ENCODE data around the gene MTUS2. TPM values are rescaled to one million over a fixed set of nuclear protein-coding genes. Genes with fewer than 3 reads are reported as not detected.

The MTUS2 gene
- total and polyA plus RNA-seq, 2 donors (not counting 3 experiments of a cell fraction or from before 2014, with no cell fraction given): not detected

DNA sequence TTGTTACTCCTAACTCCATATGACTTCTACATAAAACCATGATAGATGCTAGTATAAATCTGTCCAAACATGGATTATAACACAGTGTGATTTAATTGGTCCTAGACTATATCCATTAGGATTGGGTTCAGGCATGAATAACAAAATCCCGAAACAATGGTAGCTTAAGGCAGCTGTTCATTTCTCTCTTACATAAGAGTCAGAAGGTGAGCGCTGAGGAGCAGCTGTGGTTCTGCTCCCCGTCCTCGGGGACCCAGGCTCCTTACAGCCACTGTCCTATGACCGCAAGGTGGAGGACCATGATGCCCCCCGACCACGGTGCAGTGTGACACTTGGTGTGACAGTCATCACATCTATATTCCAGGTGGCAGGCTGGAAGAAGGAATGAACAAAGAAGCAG lies 629.6 kb downstream of the MTUS2 start:
- TF ChIP-seq, protein P1, sequence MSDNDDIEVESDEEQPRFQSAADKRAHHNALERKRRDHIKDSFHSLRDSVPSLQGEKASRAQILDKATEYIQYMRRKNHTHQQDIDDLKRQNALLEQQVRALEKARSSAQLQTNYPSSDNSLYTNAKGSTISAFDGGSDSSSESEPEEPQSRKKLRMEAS (IDR thresholded peaks at IDR 0.05; ENCODE audit: insufficient read depth, insufficient read length): no peak
- TF ChIP-seq GATA2 (IDR thresholded peaks at IDR 0.05; ENCODE audit: insufficient read depth, insufficient read length, low read depth, low read length) (no peak), MYC (IDR thresholded peaks at IDR 0.05; ENCODE audit: low read depth, low read length) (no peak), POLR2A (IDR thresholded peaks at IDR 0.05; ENCODE audit: low read depth, low read length) (no peak), POLR2AphosphoS5 (IDR thresholded peaks at IDR 0.05; ENCODE audit: insufficient read depth, low read depth, low read length) (no peak), JUN (IDR thresholded peaks at IDR 0.05; ENCODE audit: borderline replicate concordance, insufficient read depth, insufficient read length, low read depth) (no peak), FOS (IDR thresholded peaks at IDR 0.05; ENCODE audit: borderline replicate concordance, insufficient read depth, low read length) (no peak)
- Histone ChIP-seq H3K9ac (replicated peaks; ENCODE audit: extremely low read depth, insufficient read depth, low read length) (no peak overlapping the region), H3K4me2 (ENCODE audit: insufficient read depth, low read length) (no peak overlapping the region), H4K20me1 (replicated peaks; ENCODE audit: control insufficient read depth, extremely low read depth, insufficient read depth, low read length) (no peaks in the 10 kb centered on the region), H2AFZ (ENCODE audit: low read depth, low read length) (no peak overlapping the region), H3K79me2 (ENCODE audit: control insufficient read depth, insufficient read depth, low read length) (no peaks in the 10 kb centered on the region), H3K27me3 (ENCODE audit: control insufficient read depth in 2 of 2, insufficient read depth in 2 of 2, low read length in 2 of 2) (peaks cover 0 to 6% of the 10 kb centered on the region in 2 experiments), H3K27ac (ENCODE audit: insufficient read depth, low read depth, low read length) (no peak overlapping the region), H3K9me3 (replicated peaks; ENCODE audit: control insufficient read depth, insufficient read depth, low read length) (no peaks in the 10 kb centered on the region), H3K36me3 (ENCODE audit: control insufficient read depth in 2 of 2, extremely low read depth in 1 of 2, insufficient read depth in 2 of 2, low read length in 2 of 2) (no peaks in the 10 kb centered on the region), H3K4me3 (replicated peaks in 1 of 3; ENCODE audit: insufficient read depth in 1 of 3, low read depth in 1 of 3, low read length in 3 of 3) (no peak overlapping the region), H3K4me1 (ENCODE audit: control insufficient read depth, extremely low read depth, insufficient read depth, low read length) (no peaks in the 10 kb centered on the region), H3K9me1 (replicated peaks; ENCODE audit: control insufficient read depth, extremely low read depth, insufficient read depth, low read length) (no peaks in the 10 kb centered on the region)
- dilution Hi-C loops (cut with MboI; ENCODE audit: extremely low pct_ligation_motif_present, low sequenced_read_pairs) (loop anchor here (25.0 kb wide), 1 partner anchor 263 kb away; no protein-coding TSS in a partner anchor), intact Hi-C loops (cut with micrococcal nuclease) (no loop called here)
- DNase-seq (ENCODE audit: low read depth, low spot score) (no peak), FAIRE-seq (no peak)
- BruUV-seq (replicated peaks): no TSS peak
- ChIA-PET CTCF (interaction anchor here (1.1 kb wide), 1 partner anchor 23 kb away, joined by 3 read pairs; no protein-coding TSS in a partner anchor), POLR2A (no interaction called here)

DNA sequence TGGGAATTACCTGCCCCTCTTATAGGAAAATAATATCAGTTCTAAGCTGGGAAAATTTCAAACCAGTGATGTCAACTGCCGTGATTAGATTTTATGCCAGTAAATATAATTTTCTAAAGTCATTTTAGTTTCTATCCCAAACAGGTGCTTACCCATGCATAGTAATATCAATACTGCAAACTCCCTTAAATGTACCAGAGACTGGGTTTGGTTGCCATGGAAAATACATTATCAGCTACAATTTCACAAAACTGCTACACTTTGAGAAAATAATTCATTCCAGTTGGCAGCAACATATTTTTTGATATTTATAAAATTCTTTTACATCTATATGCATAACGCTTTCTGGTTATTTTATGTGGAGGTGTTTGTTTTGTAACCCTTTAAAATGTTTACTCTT lies 631.8 kb downstream of the MTUS2 start:
- POLR2A ChIA-PET: no interaction called here
- H3K9me1 ChIP-seq (replicated peaks; ENCODE audit: control insufficient read depth, extremely low read depth, insufficient read depth, low read length): no peaks in the 10 kb centered on the region
- no peak overlapping the region for H3K4me2 ChIP-seq (ENCODE audit: insufficient read depth, low read length)
- H3K9me3 ChIP-seq (replicated peaks; ENCODE audit: control insufficient read depth, insufficient read depth, low read length): no peaks in the 10 kb centered on the region
- no peaks in the 10 kb centered on the region for H3K79me2 ChIP-seq (ENCODE audit: control insufficient read depth, insufficient read depth, low read length)
- FAIRE-seq (no peak), DNase-seq (ENCODE audit: low read depth, low spot score) (no peak)
- no peaks in the 10 kb centered on the region for H4K20me1 ChIP-seq (replicated peaks; ENCODE audit: control insufficient read depth, extremely low read depth, insufficient read depth, low read length)
- dilution Hi-C loops (cut with MboI; ENCODE audit: extremely low pct_ligation_motif_present, low sequenced_read_pairs): loop anchor here (25.0 kb wide), 1 partner anchor 260 kb away; no protein-coding TSS in a partner anchor
- H3K36me3 ChIP-seq (ENCODE audit: control insufficient read depth in 2 of 2, extremely low read depth in 1 of 2, insufficient read depth in 2 of 2, low read length in 2 of 2): no peaks in the 10 kb centered on the region
- no peak overlapping the region for H3K4me3 ChIP-seq (replicated peaks in 1 of 3; ENCODE audit: insufficient read depth in 1 of 3, low read depth in 1 of 3, low read length in 3 of 3)
- CTCF ChIA-PET: interaction anchor here (1.3 to 1.5 kb wide), 2 partner anchors 20 to 21 kb away, joined by 3 to 8 read pairs; no protein-coding TSS in a partner anchor
- no peak overlapping the region for H3K27ac ChIP-seq (ENCODE audit: insufficient read depth, low read depth, low read length)
- no peak overlapping the region for H3K9ac ChIP-seq (replicated peaks; ENCODE audit: extremely low read depth, insufficient read depth, low read length)
- BruUV-seq (replicated peaks): no TSS peak
- no peak overlapping the region for H2AFZ ChIP-seq (ENCODE audit: low read depth, low read length)
- no peaks in the 10 kb centered on the region for H3K4me1 ChIP-seq (ENCODE audit: control insufficient read depth, extremely low read depth, insufficient read depth, low read length)
- intact Hi-C loops (cut with micrococcal nuclease): no loop called here
- H3K27me3 ChIP-seq (ENCODE audit: control insufficient read depth in 2 of 2, insufficient read depth in 2 of 2, low read length in 2 of 2): peaks cover 0 to 3% of the 10 kb centered on the region in 2 experiments
- TF ChIP-seq, protein P1 (IDR thresholded peaks at IDR 0.05; ENCODE audit: insufficient read depth, insufficient read length): no peak
- TF ChIP-seq EZH2 (IDR thresholded peaks at IDR 0.05; ENCODE audit: borderline replicate concordance, low read depth, low read length, severe bottlenecking): no peak
- no peak for TF ChIP-seq FOS (IDR thresholded peaks at IDR 0.05; ENCODE audit: borderline replicate concordance, insufficient read depth, low read length)
- no peak for TF ChIP-seq JUN (IDR thresholded peaks at IDR 0.05; ENCODE audit: borderline replicate concordance, insufficient read depth, insufficient read length, low read depth)
